GM18873 (cell line): ENCODE measurements around the gene CRELD2.

Source experiments
- ATAC-seq: cut with Tn5 transposase; IDR thresholded peaks from one replicate; pipeline ENCODE4 v1.9.1; 2021; ENCODE audit warnings: mild to moderate bottlenecking, moderate library complexity, moderate number of reproducible peaks; ENCODE audit not compliant: unreplicated experiment, low FRiP score

CRELD2 gene

DNA sequence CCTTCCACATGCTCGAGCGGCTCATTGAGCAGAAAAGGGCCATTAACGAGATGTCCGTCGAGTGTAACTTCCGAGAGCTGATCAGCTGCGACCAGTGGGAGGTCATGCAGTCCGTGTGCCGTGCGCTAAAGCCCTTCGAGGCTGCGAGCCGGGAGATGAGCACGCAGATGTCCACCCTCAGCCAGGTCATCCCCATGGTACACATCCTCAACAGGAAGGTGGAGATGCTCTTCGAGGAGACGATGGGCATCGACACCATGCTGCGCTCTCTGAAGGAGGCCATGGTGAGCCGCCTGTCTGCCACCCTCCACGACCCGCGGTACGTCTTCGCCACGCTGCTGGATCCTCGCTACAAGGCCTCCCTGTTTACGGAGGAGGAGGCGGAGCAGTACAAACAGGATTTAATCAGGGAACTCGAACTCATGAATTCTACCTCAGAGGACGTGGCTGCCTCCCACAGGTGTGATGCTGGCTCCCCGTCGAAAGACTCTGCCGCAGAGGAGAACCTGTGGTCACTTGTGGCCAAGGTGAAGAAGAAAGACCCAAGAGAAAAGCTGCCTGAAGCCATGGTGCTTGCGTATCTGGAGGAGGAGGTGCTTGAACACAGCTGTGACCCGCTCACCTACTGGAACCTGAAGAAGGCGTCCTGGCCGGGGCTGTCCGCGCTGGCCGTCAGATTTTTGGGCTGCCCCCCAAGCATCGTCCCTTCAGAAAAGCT lies 31.9 kb upstream of the CRELD2 start:
- ATAC-seq = no peak

DNA sequence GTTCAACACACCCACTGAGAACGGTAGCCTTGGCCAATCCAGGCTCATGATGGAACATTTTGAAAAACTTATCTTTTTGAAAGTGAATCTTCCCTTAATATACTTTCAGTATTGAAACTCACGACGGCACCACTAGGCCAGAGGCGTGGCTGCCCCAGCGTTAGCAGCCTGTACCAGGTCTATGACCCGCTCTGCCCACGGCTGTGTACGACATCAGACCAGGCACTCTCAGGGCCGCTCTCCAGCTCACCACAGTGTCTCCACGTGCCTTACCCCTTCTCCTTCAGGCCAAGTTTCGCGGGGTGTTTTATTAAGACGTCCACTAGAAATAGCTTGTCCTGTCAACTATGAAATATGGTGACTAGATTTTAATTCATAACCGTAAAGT lies 31.4 kb upstream of the CRELD2 start:
- no peak for ATAC-seq

DNA sequence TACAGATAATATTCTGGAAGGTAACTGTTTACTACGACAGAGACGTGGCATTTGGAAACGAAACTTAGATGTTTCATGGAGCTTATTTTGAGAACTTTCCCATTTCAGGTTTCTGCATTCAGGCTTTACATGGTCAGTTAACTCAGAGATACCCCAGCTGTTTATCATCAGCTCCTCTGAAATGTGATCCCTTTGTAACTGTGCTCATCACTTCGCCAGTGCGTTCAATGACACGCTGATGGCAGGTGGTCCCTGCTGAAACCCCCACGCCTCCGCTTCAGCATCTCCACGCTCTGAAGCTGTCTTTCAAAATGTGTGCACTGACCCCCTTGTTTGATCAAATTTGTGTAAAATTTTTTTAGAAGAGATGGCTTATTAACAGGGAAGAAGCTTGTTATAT lies 30.7 kb upstream of the CRELD2 start:
- ATAC-seq = no peak

DNA sequence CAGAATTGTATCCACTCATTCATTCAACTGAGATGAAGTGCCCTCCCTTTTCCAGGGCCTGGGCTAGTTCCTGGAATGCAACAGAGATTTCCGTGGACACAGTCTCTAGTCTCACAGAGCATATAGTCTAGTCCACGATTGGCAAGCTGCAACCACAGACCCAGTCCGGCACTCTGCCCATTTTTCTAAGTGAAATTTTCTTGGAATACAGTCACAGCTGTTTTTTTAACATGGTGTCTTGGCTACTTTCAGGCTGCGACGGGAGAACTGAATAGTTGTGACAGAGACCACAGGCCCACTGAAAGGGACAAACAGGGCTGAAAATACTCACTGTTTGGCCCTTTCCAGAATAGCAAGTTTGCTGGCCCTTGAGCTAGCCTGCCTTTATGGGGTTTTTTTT lies 29.4 kb upstream of the CRELD2 start:
- ATAC-seq = no peak

DNA sequence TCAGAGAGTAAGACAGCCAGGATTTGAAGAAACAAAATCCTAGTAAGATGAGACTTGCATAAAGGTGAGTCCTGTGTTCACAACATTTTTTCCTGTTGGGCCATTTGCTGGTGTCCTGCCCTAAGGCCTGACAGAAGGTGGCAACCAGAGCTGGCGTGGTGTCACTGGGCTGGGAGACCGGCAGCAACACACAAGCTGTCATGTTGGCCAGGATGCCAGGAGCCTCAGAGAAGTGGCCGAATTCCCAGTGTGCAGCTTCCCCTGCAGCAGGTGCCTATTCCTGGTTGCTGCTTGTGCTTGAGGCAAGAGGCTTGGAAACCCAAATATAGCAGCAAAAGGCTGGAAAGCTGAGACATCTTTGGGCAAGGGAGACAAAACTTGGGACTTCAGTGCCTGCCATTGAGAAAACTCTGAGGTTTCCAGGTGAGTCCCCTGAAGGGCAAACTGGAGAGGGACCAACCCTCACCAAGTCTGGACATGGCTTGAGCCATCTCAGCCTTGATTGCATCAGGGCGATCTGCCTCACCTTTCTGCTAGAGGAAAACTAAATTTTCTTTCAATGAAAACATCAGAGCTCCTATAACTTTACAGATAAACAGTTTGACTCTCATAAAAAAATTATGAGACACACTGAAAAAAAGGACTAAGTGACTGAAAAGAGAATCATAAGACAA lies 26.1 kb upstream of the CRELD2 start:
- ATAC-seq = no peak

DNA sequence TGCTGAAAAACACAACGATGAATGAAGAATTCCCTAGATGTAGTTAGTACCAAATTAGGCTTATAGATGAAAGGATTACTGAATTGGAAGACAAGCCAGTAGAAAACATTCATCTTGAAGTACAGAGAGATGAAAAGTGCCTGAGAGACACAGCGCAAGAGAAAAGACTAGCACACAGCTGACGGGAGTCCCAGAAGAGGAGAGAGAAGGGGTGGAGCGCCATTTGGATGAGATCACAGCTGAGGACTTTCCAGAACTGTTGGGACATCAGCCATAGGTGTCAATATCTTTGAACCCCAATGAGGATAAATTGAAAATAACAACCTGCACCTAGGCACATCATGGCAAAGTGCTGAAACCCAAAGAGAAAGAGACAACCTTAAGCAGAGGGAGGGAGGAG lies 25.4 kb upstream of the CRELD2 start:
- no peak for ATAC-seq

DNA sequence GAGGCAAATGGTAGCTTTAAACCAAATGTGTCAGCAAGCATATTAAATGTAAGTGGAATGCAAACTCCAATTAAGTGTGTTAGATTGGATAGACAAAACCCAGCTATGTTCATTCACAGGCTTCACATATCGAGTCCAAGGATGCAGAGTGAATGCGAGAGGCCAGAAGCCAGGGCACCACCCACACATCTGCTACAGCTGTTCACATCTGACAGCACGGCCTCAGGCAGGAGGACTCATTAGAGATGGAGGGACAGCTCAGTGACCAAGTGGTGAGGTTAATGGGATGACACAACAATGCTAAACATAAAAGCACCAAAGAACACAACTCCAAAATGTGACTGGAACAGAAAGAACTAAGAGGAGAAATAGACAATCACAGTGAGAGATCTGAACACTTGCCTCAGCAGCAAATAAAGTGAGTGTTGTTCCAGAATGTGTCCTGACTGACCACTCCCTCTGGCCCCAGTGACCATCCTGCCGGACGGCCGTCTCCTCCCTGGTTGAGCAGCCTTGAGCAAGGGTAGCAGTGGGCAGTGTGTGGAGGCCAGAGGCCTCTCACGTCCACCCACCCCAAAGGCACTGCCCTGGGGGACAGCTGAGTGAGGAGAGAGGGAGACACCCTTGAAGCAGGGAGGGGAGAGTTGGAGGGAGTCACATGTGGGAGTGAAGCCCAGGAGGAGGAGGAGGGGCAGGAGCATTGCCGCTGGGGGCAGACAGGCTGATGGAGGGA lies 23.9 kb upstream of the CRELD2 start:
- ATAC-seq = no peak

DNA sequence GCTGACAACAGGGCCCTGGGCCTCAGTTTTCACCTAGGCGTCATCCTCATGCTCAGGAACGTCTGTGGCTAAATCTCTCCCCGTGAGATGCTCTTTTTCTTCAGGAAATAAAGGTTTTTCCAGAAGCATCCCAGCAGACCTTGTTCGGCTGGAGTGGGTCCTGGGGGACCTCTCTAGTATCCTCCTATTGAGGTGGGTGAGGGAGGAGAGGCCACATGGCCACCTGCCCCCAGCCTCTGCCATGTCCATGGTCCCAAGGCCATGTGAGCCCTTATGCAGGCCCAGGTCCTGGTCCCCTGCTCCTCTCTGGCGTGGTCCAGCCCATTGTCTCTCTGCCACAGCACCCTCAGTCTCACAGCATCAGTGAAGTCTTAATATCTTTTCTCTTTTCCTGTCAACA lies 22.2 kb upstream of the CRELD2 start:
- no peak for ATAC-seq

DNA sequence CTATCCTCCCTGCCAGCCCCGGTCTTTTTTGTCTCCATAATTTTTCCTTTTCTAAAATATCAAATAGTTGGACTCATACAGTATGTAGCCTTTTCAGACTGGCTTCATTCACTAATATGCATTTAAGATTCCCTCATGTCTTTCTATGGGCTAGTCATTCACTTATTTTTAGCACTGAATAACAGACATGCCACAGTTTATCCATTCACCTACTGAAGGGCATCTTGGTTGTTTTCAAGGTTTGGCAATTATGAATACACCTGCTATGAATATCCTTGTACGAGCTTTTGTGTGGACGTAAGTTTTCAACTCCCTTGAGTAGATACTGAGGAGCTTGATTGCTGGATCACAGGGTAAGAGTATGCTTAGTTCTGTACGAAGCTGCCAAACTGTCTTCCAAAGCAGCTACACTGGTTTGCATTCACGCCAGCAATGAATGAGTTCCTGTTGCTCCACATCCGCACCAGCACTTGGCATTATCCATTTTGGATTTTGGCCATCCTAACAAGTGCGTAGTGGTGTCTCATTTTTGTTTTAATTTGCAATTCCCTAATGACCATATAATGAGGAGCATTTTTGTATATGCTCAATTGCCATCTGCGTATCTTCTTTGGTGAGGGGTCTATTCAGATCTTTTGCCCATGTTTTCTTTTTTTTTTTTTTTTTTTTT lies 21.3 kb upstream of the CRELD2 start:
- no peak for ATAC-seq

DNA sequence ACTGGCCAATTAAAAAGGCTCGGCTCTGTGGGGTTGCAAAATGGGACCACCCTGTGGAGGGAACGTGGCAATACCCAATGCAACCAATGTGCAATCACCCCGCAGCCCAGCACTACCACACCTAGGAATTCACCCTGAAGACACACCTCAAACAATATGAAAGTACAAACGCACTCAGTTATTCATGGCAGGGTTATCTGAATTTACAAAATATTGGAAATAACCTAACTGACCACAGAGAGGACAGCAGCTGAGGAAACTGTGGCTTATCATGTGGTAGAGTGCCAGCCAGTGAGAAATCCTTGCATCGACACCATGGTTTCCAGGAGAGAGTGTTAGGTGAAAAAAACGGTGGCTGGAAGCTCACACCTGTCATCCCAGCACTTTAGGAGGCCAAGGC lies 18.9 kb upstream of the CRELD2 start:
- ATAC-seq = no peak

DNA sequence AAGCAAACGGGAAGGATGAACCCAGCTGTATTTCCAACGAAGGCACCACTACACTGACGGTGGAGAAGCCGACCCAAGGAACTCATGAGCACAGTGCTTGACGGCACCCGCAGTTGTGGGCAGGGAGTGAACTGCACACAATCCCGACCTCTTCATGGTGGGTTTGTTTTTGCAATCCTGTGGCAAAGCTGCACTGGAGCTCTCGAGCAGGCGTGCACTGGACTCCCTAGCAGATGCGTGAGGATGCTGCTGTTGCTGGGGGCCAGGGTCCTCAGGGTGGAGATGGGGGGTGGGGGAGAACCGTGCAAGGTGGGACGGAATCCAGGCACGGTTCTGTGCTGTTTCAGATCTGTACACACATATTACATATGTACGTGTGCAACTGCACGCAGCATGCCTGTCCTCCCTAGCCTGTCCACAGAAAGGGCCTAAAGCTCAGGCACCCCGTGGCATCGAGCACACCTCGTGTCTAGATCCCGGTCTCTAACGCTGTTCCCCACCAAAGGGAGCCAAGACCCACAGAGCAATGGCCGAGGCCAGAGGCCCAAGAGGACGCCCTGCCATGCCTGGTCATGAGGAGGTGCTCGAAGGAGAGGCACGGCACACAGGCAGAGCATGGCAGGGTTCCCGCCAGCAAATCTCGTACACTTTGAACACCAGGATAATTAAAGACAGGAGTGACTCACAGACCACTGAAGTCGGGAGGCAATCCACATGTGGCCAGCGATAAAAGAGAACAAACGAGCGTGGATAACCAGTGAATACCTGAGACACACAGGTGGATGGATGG lies 17.8 kb upstream of the CRELD2 start:
- ATAC-seq = no peak

DNA sequence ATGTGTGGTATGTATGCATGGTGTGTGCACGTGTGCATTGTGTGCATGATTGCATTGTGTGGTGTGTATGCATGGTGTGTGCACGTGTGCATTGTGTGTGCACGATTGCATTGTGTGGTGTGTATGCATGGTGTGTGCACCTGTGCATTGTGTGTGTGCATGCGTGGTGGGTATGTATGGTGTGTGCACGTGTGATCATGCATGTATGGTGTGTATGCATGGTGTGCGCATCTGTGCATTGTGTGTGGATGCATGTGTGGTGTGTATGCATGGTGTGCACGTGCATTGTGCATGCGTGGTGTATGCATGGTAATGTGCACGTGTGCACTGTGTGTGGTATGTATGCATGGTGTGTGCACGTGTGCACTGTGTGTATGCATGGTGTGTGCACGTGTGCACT lies 17.0 kb upstream of the CRELD2 start:
- ATAC-seq = no peak

DNA sequence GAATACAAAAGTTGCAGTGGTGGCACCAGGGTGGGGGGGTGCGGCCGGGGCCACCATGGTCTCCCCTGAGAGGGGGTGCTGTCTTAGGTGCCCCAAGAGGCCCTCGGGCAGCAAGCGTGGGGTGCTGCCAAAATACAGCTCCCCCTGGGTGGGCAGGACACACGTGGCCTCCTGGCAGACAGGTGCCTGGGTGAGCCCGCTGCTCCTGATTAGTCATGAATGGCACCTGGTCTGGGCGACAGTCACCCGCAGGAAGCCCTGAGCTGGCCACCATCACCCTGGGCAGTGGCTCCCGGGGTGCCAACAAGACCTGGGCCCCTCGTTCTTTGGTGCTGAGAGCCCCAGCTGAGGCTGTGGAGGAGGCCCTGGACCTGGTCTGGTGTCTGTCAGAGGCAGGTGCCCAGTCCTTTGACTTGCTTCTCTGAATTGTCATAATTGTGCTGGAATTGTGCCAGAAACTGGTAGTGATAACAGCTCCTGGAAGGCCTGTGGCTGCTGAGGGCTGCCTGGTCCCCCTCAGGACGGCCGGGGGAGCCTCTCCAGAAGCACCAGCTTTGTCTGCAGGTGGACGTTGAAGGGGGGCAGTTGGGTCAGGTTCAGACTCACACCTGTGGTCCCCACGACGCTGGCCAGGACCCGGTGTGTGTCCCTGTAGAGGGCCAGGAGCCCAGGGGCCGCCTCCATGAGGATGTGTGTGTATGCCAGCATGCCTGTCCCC lies 15.0 kb upstream of the CRELD2 start:
- ATAC-seq = no peak

DNA sequence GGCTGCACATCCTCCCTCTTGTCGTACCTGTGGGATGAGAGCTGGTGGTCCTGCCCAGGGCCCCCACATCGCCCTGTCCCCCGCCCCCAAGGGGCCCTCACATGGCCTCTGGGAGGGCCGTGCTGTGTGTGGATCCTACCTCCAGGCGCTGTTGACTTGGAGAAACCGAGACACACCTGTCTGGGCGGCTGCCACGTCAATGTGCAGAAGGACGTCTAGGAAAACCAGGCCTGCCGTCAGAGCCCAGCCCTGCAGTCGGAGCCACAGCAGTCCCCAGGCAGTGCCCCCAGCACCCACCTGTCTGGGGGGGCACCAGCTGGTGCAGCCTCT lies 14.4 kb upstream of the CRELD2 start:
- ATAC-seq = no peak

DNA sequence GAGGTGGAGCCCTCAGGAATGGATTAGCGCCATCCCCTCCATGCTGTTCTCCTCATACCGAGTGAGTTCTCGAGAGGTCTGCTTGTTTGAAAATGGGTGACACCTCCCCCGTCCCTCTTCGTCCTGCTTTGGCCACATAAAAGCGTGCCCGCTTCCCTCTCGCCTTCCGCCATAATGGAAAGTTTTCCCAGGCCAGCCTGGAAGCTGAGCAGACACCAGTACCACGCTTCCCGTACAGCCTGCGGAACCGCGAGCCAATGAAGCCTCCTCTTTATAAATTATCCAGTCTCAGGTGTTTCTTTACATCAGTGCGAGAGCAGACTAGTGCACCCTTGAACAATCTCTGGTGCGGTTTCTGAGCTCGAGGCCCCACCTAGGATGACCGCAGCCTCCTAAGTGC lies 13.0 kb upstream of the CRELD2 start:
- ATAC-seq = no peak

DNA sequence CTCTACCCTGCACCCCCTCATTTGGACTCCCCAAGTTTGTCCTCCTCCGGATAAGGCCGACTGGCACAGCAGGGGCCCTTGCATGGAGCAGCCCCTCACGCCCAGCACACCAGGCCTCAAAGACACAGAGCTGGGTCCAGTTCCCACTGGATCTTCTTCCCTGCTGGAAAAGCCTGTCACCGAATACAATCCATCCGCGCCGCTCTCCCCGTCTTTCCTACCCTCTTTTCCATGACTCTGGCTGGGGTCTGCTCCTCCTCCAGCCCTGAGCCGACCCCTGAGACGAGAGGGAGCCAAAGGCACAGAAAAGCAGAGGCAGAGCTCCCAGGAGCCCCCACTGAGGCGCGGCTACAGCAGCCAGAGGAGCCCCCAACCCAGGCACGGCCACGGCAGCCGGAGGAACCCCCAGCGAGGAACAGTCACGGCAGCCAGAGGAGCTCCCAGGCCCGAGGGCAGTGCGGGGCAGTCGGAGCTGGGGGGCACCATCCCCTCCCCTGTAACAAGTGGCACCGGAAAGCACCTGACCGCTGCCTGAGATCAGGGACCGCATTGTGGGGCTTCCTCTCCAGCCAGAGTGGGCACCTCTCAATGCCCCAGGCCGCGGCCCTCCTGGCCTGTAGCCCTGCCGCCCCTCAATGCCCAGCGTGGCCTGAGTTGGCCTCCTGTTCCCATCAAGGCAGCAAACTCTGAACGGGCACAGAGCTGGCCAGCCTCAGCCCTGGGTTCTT lies 12.2 kb upstream of the CRELD2 start:
- ATAC-seq = no peak

DNA sequence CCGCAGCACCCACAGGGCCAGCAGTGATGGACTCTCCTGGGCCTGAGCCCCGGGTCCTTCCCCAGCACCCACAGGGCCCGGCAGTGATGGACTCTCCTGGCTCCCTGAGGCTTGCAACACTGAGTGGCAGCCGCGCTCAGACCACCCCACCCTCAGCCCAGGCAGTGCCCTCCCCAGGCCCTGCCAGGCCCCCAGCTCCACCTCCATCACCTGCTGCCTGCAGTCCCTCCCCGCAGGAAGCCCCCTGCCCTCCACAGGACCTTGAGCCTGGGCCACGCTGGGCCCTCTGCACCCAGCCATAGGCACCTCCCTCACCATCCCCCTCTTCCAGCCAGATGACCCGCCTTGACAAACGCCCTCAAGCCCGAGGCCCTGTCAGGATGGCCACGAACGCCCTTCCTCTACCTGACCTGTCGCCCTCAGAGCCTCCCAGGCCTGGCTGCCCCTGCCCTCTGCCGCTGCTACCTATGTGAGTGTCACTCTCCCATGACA lies 11.6 kb upstream of the CRELD2 start:
- no peak for ATAC-seq

DNA sequence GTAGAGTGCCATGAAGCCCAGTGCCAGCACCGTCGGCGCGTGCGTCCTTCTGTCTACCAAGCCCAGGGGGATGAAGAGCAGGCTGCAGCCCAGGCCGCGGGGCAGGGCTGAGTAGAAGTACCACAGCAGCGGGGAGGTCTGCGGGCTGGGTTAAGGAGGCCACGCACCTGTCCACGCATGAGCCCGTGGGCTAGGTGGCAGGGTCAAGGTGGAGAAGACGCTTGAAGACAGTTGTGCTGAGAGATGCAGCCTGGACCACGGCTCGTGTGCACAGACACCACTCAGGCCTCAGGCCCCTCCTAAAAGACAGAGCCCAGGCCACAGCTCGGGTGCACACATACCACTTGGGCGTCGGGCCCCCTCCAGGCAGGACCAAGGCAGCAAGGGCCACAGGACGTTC lies 10.6 kb upstream of the CRELD2 start:
- no peak for ATAC-seq
